HG03045 (cell line): ENCODE measurements around the gene HERC6.
"Not testable (repeated sequence)": the region's sequence is repeated elsewhere in the genome, so short reads cannot be mapped to it uniquely, and the experiment has no call there.

ENCODE experiments used
- ATAC-seq: cut with Tn5 transposase; IDR thresholded peaks from one replicate; pipeline ENCODE4 v1.9.1; 2021; ENCODE audit warnings: mild to moderate bottlenecking, moderate library complexity; ENCODE audit not compliant: unreplicated experiment

HERC6 gene

DNA sequence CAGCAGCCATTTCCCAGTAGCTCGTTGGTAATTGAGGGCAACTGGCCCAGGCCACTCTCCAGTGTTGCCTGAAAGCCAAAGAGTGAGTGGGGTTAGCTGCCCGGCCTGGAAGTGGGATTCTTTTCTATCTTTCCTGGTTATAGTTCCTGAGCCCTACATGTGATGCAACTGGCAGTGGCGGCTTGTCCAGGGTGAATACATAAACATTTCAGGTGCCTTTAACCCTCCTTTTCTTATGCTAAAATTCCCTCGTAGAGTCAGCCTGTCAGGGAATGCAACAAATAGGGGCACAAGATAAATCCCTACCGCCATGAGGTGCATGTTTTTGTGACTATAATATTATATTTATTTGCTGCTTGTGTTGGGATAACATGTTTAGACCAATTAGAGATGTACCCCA lies 64.8 kb downstream of the HERC6 start:
- ATAC-seq = no peak

DNA sequence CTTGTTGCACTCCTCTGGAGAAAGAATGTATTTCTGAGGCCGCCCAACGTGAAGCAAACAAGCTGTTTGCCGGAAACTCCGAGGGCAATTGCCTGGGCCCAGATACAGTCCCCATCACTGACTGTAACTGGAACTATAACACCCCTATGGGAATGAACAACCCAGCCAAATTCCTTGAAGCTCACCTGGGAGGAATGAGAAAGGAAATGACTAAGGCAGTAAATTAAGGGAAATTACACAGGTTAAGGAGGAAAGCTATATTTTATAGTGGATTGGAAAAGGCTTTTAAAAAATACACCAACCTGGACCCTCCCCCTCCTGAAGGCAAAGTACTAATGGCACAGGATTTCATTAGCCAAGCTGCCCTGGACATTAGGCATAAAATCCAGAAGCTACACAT lies 66.6 kb downstream of the HERC6 start:
- ATAC-seq = no peak

- ATAC-seq = no peak
These were observed 67.5 kb downstream of the HERC6 start for GRCh38 chr4:88446124-88446523.

- no peak for ATAC-seq
These were observed 68.9 kb downstream of the HERC6 start for GRCh38 chr4:88447371-88448095.

GRCh38 chr4:88448211-88448765 lies 69.6 kb downstream of the HERC6 start:
- ATAC-seq = not testable (repeated sequence)

- ATAC-seq = no peak
These were observed 70.2 kb downstream of the HERC6 start for GRCh38 chr4:88448889-88449288.

GRCh38 chr4:88449290-88449689 lies 70.6 kb downstream of the HERC6 start:
- no peak for ATAC-seq

GRCh38 chr4:88451205-88451604 lies 72.6 kb downstream of the HERC6 start:
- ATAC-seq = no peak

DNA sequence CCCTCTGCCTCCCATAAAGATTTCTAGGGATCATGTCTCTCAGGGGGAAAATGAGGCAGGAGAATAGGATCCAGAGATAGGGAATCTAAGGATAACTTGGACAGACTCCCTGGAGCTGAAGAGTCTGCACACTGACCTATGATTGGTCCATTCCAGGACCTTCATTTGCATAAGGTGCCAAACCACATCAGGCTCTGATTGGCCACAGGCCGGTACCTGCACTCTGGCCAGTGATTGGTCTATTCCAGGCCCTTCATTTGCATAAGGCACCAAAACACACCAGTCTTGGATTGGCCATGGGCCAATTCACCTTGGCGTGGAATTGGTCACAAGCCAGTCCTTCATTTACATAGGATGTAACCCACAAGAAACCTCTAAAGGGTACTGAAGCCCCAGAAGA lies 74.3 kb downstream of the HERC6 start:
- no peak for ATAC-seq

GRCh38 chr4:88456670-88457306 lies 78.1 kb downstream of the HERC6 start, which contains the start of gene HERC5:
HERC5 (plus strand) TSS chr4:88457119; CDS start chr4:88457270, 151 bp downstream.
- ATAC-seq = peak; percentile 93

DNA sequence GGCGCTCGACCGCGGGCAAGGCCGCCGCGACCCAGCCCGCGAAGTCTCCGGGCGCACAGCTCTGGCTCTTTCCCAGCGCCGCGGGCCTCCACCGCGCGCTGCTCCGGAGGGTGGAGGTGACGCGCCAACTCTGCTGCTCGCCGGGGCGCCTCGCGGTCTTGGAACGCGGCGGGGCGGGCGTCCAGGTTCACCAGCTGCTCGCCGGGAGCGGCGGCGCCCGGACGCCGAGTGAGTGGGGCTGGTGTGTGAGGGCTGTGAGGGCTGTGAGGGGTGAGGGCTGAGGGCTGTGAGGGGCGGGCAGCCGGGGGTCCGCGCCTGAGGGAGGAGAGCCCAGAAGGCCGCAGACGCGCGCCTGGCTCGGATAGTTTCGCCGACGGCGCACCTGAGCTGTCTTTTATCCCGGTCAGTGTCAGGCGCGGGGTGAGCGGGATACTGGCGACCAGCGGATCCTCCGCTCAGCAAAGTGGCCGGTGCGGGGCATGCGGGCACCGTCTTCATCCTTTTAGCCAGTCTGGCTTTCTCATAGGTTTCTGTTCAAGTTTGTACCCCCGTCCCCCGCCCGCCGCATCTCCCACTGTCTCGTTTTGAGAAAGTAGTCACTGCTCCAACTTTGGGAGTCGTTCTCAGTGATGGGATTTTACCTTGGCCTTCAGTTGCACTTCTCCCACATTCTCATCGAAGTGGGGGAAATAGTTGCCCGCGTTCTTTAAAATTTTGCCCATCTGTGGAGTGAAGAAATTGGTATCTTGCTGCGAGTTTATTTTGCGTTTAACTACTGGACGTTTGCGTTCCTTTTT lies 78.9 kb downstream of the HERC6 start:
- peak; percentile 48 for ATAC-seq

DNA sequence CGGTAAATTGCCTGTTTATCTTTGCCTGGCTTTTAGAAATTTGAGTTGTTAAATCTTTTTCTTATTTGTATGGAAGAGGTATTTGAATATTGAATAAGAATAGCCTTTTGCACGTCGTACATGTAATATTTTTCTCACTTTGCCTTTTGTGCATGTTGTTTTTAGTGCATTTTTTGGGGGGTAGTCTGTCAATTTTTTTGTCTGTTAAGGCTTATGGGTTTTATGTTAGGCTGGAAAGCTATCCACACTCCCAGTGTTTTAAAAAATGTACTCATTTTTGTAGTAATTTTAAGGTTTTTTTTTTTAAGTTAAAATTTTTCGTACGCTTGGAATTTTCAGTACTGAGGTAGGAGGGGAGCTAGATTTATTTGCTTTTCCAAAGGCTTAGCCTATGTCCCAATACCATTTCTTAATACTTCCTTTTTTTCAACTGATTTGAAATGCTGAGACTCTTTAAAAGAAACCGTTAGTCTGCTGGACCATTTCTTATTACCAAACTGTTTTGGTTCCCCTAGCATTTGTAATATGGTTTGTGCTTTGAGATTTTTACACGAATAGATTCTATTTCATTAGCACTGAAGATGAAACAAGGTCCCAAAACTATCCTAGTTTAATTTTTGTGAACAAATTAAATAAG lies 79.6 kb downstream of the HERC6 start:
- ATAC-seq = no peak

DNA sequence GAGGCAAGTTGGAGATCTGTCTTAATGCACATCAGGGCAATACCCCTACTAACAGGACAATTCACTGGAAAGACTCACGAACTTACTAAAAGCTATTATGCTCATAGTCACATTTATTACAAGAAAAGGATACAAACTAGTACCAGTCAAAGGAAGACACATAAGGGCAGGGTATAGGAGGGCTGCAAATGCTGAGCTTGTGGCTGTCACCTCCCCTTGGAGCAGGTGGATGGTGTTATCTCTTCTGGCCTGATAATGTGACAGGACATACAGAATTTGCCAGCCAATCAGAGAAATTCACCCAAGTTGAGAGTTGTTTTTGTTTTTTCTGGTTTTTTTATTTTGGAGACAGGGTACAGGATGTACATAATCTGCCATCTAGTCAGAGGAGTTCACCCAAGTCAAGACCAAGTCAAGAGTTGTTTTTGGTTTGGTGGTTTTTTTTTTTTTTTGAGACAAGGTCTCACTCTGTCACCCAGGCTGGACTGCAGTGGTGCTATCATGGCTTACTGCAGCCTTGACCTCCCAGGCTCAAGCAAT lies 87.1 kb downstream of the HERC6 start:
- ATAC-seq = no peak

DNA sequence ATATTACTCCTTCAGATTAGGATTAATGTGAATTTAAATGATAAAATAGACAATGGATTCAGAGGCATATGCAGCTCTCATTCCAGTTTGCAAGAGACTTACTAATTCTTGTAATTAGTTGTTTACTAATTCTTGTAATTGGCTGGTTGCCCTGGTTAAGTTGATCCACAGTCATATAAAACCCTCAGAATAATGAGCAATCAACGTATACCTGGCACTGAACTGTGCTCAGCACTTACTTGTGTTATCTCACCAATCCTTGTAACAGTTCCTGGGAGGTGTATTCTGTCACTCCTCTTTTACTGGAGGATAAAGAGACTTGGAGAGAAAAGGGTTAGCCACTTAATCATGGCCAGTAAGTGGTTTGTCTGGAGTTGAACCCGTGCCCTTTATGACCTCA lies 88.7 kb downstream of the HERC6 start:
- ATAC-seq = no peak

- ATAC-seq = no peak
These were observed 98.7 kb downstream of the HERC6 start for GRCh38 chr4:88477229-88477860.

- ATAC-seq = no peak
These were observed 99.6 kb downstream of the HERC6 start for GRCh38 chr4:88478247-88478646.

GRCh38 chr4:88481537-88481936 lies 102.9 kb downstream of the HERC6 start:
- ATAC-seq = no peak

GRCh38 chr4:88489100-88489761 lies 110.6 kb downstream of the HERC6 start:
- ATAC-seq = no peak
